OCI-LY1 (cell line): Measurements from ENCODE around the gene ZNF385D.

Experiments
- CTCF ChIP-seq: fragments of 200-600 bp; sonication (generic), shearing (Covaris generic); IDR thresholded peaks from 2 replicates; pipeline ENCODE4 v1.5.1; 2017; ENCODE audit warnings: mild to moderate bottlenecking, antibody characterized with exemption, low read length, moderate library complexity, mixed read lengths
- EZH2 ChIP-seq: fragments of 200-600 bp; sonication (generic), shearing (Covaris generic); IDR thresholded peaks from 2 replicates; pipeline ENCODE4 v1.8.0; 2017; ENCODE audit warnings: borderline replicate concordance, mixed run types, mild to moderate bottlenecking, antibody characterized with exemption, low read length, moderate library complexity, mixed read lengths

GRCh38 chr3:21750080-21750696 is 822 bp downstream of the ZNF385D start:
- no peak for TF ChIP-seq CTCF
- no peak for TF ChIP-seq EZH2
